Sigmoid colon (tissue), 4 donors: Measurements from ENCODE around the gene TMTC1.

ENCODE experiments used
- CTCF ChIP-seq, 4 experiments: fragments of 450-650 bp in 3 of 4; fragments of 200-600 bp in 1 of 4; IDR thresholded peaks; one replicate each; pipeline ENCODE4 v1.5.1; 2016 to 2019; ENCODE audit warnings: antibody characterized with exemption in 4 of 4, mild to moderate bottlenecking in 3 of 4, moderate library complexity in 2 of 4
- EP300 ChIP-seq, 4 donors: sonication (generic); formaldehyde crosslinking; IDR thresholded peaks; one replicate each; pipeline ENCODE4 v1.6.1; 2017; ENCODE audit warnings: antibody characterized with exemption in 4 of 4
- POLR2A ChIP-seq, 2 donors: fragments of 450-650 bp; IDR thresholded peaks; one replicate each; pipeline ENCODE4 v1.6.1; 2016; ENCODE audit warnings: antibody characterized with exemption in 2 of 2, mild to moderate bottlenecking in 2 of 2, moderate library complexity in 2 of 2

- TF ChIP-seq POLR2A (IDR thresholded peaks at IDR 0.05): no peak
- TF ChIP-seq CTCF (IDR thresholded peaks at IDR 0.05): no peak
- TF ChIP-seq EP300 (IDR thresholded peaks at IDR 0.05): no peak
Observed at GRCh38 chr12:29735604-29736003, 48.1 kb downstream of the TMTC1 start.
